ENCODE measurements around the gene MORN4. TPM values are rescaled to one million over a fixed set of nuclear protein-coding genes. Genes with fewer than 3 reads are reported as not detected.

MORN4 gene
- total RNA-seq, 4 donors from 2014 or later: 0.51 to 8.7 (median 2.1) TPM

- no peaks in the 10 kb centered on the region for H3K9me3 ChIP-seq
- no peak for DNase-seq
- H3K36me3 ChIP-seq: no peaks in the 10 kb centered on the region
- no peak for ATAC-seq
- peak overlapping the region in 2 of 4 donors; percentile 75 to 78 for H3K27ac ChIP-seq
- H3K27me3 ChIP-seq: no peaks in the 10 kb centered on the region
- intact Hi-C loops (cut with DNase I; ENCODE audit: low total_unique reads): no loop called here
- peaks cover 21 to 24% of the 10 kb centered on the region in 2 donors for H3K4me1 ChIP-seq
- H3K4me3 ChIP-seq: no peak overlapping the region
- TF ChIP-seq CTCF (IDR thresholded peaks at IDR 0.05 in 4 of 5, conservative IDR thresholded peaks at IDR 0.05 in 1 of 5) (no peak), POLR2A (IDR thresholded peaks at IDR 0.05) (no peak)
- in situ Hi-C loops (cut with MboI; ENCODE audit: low sequenced_read_pairs in 4 of 4): loop anchor here in 3 of 4 donors (5.0 to 10.0 kb wide), 2 partner anchors 39 to 147 kb away; partner anchors contain the start of gene ANKRD2 (in 3 of the 3)
Measured at GRCh38 chr10:97611473-97611872, 21.8 kb downstream of the MORN4 start.

GRCh38 chr10:97608991-97609561 is 24.2 kb downstream of the MORN4 start:
- Histone ChIP-seq H3K9me3 (no peaks in the 10 kb centered on the region), H3K36me3 (no peaks in the 10 kb centered on the region), H3K27ac (peak overlapping the region; percentile 67 to 78 (median 75)), H3K4me3 (no peak overlapping the region), H3K4me1 (peaks cover 21 to 24% of the 10 kb centered on the region in 2 donors), H3K27me3 (no peaks in the 10 kb centered on the region)
- in situ Hi-C loops (cut with MboI; ENCODE audit: low sequenced_read_pairs in 4 of 4): no loop called here
- peak; percentile 48 to 76 for DNase-seq
- TF ChIP-seq POLR2A (IDR thresholded peaks at IDR 0.05) (no peak), CTCF (IDR thresholded peaks at IDR 0.05 in 4 of 5, conservative IDR thresholded peaks at IDR 0.05 in 1 of 5) (no peak)
- intact Hi-C loops (cut with DNase I; ENCODE audit: low total_unique reads): no loop called here
- peak; percentile 54 to 82 for ATAC-seq

GRCh38 chr10:97607095-97607636 is 26.1 kb downstream of the MORN4 start:
- H3K27ac ChIP-seq: no peak overlapping the region
- intact Hi-C loops (cut with DNase I; ENCODE audit: low total_unique reads): no loop called here
- ATAC-seq: no peak
- no peaks in the 10 kb centered on the region for H3K36me3 ChIP-seq
- no peak for TF ChIP-seq POLR2A (IDR thresholded peaks at IDR 0.05)
- TF ChIP-seq CTCF (IDR thresholded peaks at IDR 0.05 in 4 of 5, conservative IDR thresholded peaks at IDR 0.05 in 1 of 5): no peak
- H3K9me3 ChIP-seq: no peaks in the 10 kb centered on the region
- no peak overlapping the region for H3K4me3 ChIP-seq
- peaks cover 28 to 32% of the 10 kb centered on the region in 2 donors for H3K4me1 ChIP-seq
- no peaks in the 10 kb centered on the region for H3K27me3 ChIP-seq
- no peak for DNase-seq
- in situ Hi-C loops (cut with MboI; ENCODE audit: low sequenced_read_pairs in 4 of 4): no loop called here

- peak overlapping the region; percentile 88 to 94 (median 92) for H3K27ac ChIP-seq
- H3K36me3 ChIP-seq: no peaks in the 10 kb centered on the region
- no peaks in the 10 kb centered on the region for H3K9me3 ChIP-seq
- peaks cover 47 to 61% of the 10 kb centered on the region in 2 donors for H3K4me1 ChIP-seq
- H3K4me3 ChIP-seq: peak overlapping the region; percentile 15 to 41 (median 34)
- DNase-seq: peak; percentile 53 to 79
- intact Hi-C loops (cut with DNase I; ENCODE audit: low total_unique reads): no loop called here
- peak; percentile 58 to 72 for ATAC-seq
- no peak for TF ChIP-seq POLR2A (IDR thresholded peaks at IDR 0.05)
- peak in 1 of 5 experiments; percentile 28 for TF ChIP-seq CTCF (IDR thresholded peaks at IDR 0.05 in 4 of 5, conservative IDR thresholded peaks at IDR 0.05 in 1 of 5)
- in situ Hi-C loops (cut with MboI; ENCODE audit: low sequenced_read_pairs in 4 of 4): no loop called here
- no peaks in the 10 kb centered on the region for H3K27me3 ChIP-seq
Measured at GRCh38 chr10:97601268-97602215, 31.8 kb downstream of the MORN4 start.
